Gastroesophageal sphincter (tissue), 3 donors: ENCODE data around the gene SLC2A9.

Experiments
- CTCF ChIP-seq, 4 experiments: fragments of 200-600 bp in 2 of 4; fragments of 450-650 bp in 2 of 4; sonication (generic) in 1 of 4; IDR thresholded peaks; one replicate each; pipeline ENCODE4 v1.5.1; 2017 to 2019; ENCODE audit warnings: antibody characterized with exemption in 4 of 4, mild to moderate bottlenecking in 2 of 4, moderate library complexity in 2 of 4
- POLR2A ChIP-seq, 2 donors: fragments of 450-650 bp; IDR thresholded peaks; one replicate each; pipeline ENCODE4 v1.6.1; 2017; ENCODE audit warnings: antibody characterized with exemption in 2 of 2, mild to moderate bottlenecking in 2 of 2, moderate library complexity in 1 of 2

GRCh38 chr4:9936129-9936644 is 85.1 kb downstream of the SLC2A9 start:
- TF ChIP-seq CTCF (IDR thresholded peaks at IDR 0.05) (no peak), POLR2A (IDR thresholded peaks at IDR 0.05) (no peak)
